ENCODE measurements around the gene GTF2IRD1.

Gene GTF2IRD1

DNA sequence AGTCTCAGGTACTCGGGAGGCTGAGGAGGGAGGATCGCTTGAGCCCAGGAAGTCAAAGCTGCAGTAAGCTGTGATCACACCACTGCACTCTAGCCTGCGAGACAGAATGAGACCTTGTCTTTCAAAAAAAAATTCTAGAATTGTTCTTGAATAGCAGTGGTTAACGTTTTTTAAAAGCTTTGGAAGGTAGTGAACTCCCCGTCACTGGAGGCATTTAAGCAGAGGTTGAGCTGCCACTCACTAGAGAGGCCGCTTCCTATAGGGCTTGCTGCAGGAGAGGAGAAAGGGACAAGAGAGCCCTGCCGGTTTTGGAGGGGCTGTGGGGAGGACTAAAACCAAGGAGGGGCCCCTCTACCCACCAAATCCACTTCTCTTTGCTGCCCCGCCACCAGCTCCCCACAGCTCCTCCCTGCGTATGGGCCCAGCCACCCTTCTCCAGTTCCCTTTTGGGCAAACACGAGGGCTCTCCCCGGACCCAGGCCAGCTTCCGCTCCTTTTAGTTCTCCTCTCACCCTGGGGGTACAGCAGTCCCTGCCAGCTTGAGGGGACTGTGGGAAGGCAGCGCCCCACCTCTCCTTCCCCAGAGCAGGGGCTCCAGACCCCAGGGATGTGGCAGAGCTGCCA, 116.9 kb downstream of the GTF2IRD1 start:
- DNase-seq, result no peak

- DNase-seq, result no peak
Measured at GRCh38 chr7:74572301-74572979, 118.7 kb downstream of the GTF2IRD1 start.

GRCh38 chr7:74573512-74573911, 119.8 kb downstream of the GTF2IRD1 start:
- DNase-seq, result no peak

DNA sequence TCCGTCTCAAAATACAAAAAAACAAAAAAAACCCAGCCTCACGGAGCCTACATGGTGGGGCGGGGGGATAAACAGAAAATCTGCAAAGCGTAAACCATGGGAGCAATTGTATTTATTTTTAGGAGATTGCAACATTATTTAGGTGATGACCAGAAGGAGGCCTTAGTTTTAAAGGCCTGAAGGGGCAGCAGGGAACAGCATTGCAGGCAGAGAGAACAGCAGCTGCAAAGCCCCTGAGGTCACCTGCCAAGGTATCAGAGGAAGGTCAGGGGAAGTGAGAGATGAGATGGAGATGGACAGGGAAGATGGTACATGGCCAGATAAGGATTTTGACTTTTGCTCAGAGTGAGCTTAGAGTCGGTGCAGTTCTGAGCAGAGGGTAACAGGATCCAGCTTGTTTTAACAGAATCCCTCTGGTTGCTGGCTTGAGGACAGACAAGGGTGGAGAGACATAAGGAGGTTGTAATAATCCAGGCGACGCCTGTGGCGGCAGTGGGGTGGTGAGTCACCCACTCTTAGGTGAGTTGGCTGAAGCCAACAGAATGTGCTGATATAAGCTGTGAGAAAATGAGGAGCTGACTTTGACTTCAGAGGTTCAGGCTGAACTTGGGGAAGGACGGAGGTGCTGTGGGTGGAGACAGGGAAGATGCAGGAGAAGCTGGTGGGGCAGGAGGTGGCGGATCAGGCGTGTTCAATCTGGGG, 121.5 kb downstream of the GTF2IRD1 start:
- no peak for DNase-seq

GRCh38 chr7:74575811-74576210, 122.1 kb downstream of the GTF2IRD1 start:
- no peak for DNase-seq

- DNase-seq, result no peak
Measured at GRCh38 chr7:74579800-74580685, 126.3 kb downstream of the GTF2IRD1 start.

DNA sequence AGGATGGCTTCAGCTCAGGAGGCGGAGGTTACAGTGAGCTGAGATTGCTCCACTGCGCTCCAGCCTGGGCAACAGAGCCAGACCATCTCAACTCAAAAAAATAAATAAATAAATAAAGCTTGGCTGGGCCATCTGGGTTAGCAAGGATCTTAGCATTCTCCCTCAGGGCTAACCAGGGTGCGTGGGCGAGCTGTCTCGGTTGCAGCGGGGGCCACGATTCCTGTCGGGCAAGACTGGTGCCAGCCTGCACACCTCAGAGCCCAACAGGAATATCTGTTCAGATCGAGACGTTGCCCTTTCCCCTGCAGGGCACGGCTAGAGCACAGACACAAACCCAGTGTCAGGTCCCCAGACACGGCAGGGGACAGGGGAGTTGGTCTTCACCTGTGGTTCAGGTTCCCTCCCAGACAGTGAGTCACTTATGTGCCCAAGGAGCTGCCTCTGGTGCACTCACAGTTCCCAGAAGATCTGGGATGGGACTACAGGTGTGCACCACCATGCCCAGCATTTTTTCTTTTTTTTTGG, 128.3 kb downstream of the GTF2IRD1 start:
- no peak for DNase-seq

DNA sequence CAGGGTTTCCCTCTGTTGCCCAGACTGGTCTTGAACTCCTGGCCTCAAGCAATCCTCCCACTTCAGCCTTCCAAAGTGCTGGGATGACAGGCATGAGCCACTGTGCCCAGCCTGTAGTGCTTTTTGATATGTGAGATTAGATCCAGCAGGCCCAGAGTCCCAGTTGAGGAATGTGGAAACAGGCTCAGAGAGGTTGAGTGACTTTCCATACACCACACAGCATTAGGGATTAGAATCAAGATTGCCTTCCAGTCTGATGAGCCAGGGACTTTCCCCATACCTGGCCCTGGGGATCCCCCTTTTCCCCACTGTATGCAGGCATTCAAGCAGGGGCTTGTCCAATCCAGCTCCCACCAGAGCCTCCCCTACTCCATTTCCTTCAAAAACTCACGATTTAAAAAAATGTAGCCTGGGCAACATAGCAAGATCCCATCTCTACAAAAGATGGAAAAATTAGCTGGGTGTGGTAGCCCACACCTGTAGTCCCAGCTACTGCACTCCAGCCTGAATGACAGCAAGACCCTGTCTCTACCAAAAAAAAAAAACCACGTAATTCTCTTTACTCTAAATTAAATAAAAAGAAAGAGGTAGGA, 128.8 kb downstream of the GTF2IRD1 start:
- no peak for DNase-seq

GRCh38 chr7:74583630-74584029, 129.9 kb downstream of the GTF2IRD1 start:
- DNase-seq, result no peak

DNA sequence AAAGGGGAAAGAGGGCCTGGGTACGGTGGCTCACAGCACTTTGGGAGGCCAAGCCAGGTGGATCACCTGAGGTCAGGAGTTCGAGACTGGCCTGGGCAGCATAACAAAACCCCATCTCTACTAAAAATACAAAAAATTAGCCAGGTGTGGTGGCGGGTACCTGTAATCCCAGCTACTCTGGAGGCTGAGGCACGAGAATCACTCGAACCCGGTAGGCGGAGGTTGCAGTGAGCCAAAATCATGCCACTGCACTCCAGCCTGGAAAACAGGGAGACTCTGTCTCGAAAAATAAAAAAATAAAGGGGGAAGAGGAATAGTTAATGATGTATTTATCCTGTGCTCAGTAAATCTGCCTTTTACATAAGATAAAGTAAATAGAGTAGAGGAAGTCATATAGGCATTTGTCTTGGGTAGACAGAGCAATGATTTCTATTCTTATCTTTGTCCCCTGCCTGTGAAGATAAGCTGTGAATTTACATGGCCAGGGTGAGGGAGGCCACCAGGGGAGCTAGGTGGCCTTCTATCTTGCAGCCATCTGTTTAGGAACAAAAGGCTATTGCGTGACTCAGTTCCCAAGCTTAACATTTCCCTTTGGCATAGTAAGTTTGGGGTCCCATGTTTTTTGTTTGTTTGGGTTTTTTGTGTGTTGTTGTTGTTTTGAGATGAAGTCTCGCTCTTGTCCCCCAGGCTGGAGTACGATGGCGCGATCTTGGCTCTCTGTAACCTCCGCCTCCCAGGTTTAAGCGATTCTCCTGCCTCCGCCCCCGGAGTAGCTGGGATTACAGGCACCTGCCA, 130.7 kb downstream of the GTF2IRD1 start:
- no peak for DNase-seq

GRCh38 chr7:74585844-74586243, 132.1 kb downstream of the GTF2IRD1 start:
- DNase-seq, result no peak

DNA sequence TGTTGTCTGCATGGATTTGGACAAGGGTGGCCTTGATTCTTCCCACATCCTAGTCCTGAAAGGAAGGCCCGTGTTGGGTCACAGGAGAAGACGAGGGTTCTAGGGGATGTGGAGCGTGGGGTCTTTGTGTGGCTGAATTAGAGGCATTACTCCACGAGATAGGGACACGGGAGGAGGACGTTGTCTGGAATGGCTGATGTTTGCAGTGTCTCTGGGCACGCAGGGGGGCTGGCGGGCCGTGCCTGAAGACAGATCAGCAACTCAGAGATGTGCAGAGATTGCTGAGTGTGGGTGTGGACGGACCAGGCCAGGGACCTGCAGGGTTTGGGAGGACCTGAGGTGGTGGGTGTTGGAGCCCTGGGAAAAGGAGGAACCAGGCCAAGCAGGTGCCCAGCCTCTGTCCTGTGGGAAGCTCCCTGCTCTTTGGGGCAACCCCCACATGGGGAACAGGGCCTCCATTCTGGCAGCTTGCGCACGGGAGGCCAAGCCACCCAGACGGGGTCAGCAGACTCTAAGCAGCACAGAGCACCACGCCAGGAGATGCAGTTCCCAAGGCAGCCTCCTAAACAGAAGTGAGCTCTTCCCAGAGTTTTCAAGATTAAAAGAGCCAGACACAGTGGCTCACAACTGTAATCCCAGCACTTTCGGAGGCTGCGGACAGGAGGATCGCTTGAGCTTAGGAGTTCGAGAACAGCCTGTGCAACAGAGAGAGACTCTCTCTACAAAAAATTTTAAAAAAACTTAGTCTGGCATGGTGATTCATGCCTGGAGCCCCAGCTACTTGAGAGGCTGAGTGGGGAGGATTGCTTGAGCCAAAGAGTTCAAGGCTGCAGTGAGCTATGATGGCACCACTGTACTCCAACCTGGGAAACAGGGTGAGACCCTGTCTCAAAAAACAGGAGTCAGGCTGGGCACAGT, 132.8 kb downstream of the GTF2IRD1 start:
- no peak for DNase-seq

DNA sequence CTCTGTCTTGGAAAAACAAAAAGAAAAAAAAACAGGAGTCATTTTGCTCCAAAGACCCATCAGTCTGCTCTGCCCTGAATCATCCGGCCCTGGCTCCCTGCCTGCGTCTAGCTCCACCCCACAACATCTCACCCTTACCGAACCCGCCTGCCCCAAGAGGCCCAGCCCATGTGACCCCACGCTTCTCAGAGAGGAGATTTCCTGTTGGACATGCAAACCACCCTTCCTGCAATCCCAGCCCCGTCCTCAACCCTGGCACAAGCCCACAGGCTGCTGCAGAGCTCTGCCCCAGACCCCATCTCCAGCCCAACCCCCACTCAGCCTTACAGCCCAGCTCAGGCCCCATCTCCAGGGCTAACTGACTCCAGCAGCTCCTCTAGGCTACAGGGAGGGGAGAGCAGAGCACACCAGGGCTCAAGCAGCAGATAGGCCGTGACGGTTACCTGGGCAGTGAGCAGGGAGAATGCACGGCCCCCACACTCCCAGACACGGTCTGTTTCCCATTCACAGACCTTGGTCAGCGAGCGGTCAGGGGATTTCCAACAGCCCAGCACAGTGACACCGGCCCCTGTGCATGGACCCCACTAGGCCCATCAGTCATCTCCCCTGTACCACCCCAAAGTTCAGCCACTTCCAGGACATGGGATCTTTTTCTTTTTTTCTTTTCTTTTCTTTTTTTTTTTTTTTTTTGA, 133.9 kb downstream of the GTF2IRD1 start:
- no peak for DNase-seq

DNA sequence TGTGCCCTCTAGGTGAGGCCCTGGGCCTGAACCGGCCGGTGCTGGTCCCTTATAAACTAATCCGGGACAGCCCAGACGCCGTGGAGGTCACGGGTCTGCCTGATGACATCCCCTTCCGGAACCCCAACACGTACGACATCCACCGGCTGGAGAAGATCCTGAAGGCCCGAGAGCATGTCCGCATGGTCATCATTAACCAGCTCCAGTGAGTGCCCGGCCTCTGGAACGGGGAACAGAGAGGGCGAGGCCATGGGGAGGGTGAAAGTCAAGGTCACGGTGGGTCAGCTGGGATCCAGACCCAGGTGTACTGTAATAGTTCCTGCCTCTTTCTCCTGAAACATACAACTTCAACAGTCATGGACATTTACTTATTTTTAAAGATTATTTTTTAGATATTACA, 137.1 kb downstream of the GTF2IRD1 start:
- DNase-seq, result no peak

DNA sequence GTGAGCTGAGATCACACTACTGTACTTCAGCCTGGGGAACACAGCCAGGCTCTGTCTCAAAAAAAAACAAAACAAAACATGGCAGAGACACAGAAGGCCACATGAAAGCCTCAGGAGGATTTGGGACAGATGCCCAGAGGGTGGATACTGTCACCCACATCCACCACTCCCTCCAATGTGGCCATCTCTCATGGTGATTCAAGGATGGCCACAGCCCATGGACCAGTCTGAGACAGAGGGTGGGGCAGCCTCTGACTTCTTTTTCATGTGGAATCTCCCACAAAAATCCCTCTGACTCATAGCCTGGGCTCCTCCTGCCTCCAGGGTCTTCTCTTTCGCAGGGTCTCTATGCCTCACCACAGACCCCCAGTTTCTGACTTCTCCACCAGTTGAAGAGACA, 144.9 kb downstream of the GTF2IRD1 start:
- no peak for DNase-seq

- no peak for DNase-seq
Measured at GRCh38 chr7:74599244-74599643, 145.5 kb downstream of the GTF2IRD1 start.

GRCh38 chr7:74604326-74605020, 150.8 kb downstream of the GTF2IRD1 start:
- DNase-seq, result no peak

DNA sequence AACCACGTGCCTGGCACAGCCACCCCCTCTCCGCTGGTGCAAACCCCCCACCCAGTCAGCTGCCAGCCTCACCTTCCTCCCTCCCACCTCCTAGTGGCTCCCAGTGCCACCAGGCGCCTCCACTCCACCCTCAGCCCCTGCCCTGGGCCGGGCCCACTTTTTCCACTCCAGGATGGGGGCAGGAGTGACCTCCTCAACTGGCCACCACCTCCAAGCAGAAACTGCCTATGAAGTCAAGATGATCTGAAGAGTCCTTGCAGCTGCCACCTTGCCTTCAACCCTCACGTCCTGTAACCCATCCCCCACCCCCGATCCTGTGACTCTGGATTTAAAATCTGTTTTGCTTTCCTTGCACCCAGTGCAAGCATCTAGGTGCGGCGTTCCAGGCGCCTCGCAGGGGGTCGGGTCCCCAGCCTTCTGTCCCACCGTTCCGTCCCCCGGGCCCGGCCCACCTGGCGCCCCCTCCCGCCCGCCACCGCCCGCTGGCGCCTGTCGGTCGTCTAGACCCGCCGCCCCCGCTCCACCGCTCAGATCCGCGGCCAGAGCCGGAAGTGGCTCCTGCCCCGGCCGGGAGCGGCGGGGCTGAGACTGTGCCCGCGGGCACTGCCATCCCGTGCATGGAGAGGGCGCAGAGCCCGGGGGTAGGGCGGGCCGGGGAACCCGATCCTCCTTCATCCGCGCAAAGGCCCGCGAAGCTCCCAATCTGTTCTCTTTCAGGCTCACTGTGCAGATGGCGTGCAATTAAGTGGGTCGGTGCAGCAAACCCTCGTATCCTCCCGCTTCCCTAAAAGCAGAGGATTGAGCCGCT, 152.6 kb downstream of the GTF2IRD1 start:
- DNase-seq, result peak; percentile 51

All from activated T-cell treated with anti-CD3 and anti-CD28 coated beads, Interleukin-2, amount 50 U/mL, for 1 hour (primary cell).